GM12891 (cell line): ENCODE measurements around the gene LRMDA.

Source experiments
- DNase-seq: peaks from one replicate; pipeline ENCODE4 v3.0.0; 2011; ENCODE audit warnings: low spot score; ENCODE audit not compliant: insufficient read length
- FAIRE-seq: peaks from 2 replicates; lab custom pipeline; 2011; peaks lifted over from hg19 to GRCh38; lab: Jason Lieb, UNC
- PAX5 ChIP-seq: IDR thresholded peaks from 2 replicates; pipeline ENCODE4 v1.6.1; 2011; ENCODE audit warnings: low read length, moderate library complexity, mild to moderate bottlenecking; ENCODE audit not compliant: insufficient read depth, severe bottlenecking
- POLR2A ChIP-seq: IDR thresholded peaks from 2 replicates; pipeline ENCODE4 v1.6.1; 2011; ENCODE audit warnings: low read depth, low read length, control low read depth
- POLR2AphosphoS5 ChIP-seq: IDR thresholded peaks from 2 replicates; pipeline ENCODE4 v1.6.1; 2011; ENCODE audit warnings: low read depth, low read length, control low read depth
- POU2F2 ChIP-seq: IDR thresholded peaks from 2 replicates; pipeline ENCODE4 v1.6.1; 2011; ENCODE audit warnings: low read depth, mild to moderate bottlenecking, control low read depth, low read length, moderate library complexity
- SPI1 ChIP-seq: IDR thresholded peaks from 2 replicates; pipeline ENCODE4 v1.6.1; 2011; ENCODE audit warnings: low read depth, low read length, control low read depth
- TAF1 ChIP-seq: IDR thresholded peaks from 2 replicates; pipeline ENCODE4 v1.6.1; 2011; ENCODE audit warnings: low read depth, low read length, control low read depth

LRMDA gene

DNA sequence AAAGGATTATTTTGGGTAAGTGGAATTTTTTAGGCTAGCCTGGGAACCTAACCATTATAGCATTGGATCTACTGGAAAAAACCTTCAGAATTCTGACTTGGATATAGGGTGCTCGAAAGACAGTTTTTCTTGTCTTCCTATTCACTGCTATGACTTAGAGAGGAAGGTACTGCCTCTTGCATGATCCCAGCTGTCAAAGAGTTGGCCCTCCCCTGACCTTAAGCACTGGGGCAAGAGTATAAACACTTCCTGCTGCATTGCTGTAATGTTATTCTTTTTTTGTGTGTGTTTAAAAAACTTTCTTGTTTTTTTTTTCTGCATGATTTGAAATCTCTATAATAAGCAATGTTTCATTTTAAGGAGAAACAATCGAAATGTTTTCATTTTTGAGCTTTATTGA lies 113.0 kb downstream of the LRMDA start:
- DNase-seq, result no peak
- no peak for FAIRE-seq

DNA sequence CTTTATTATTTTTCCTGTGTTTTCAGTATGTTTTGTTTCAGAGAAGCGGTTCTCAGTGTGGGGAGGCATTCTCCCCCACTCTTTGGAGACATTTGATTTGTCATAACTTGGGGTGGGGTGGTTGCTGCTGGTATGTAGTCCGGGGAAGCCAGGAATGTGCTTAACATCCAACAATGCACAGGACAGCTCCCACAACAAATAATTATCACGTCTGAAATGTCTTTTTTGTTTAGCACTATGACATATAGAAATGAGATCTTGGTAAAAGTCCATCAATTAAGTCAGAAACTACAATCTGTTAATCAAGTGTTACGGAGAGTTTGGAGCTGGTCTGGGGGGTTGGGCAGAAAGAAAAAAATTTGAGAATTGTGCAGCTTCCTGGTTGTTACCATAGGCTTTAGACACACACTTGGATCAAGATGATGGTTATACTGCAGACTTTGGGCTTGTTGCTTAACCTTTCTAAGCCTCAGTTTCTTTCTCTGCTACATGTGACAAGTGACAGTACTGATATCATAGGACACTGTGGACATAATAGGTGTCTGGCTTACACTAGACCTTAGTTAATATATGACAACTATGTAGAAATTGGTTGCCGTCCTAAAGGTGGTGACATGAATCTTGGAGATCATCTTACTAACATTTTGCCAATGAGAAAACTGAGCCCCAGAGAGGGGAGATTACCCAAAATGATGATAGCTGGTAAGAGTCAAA lies 113.7 kb downstream of the LRMDA start:
- TF ChIP-seq PAX5 (no peak), POLR2AphosphoS5 (no peak), POU2F2 (no peak), POLR2A (no peak), TAF1 (no peak), SPI1 (no peak)
- no peak for FAIRE-seq

More for the DNA sequence above, 113.0 kb downstream of the LRMDA start:
- TF ChIP-seq POLR2AphosphoS5 (no peak), PAX5 (no peak), POLR2A (no peak), POU2F2 (no peak), TAF1 (no peak), SPI1 (no peak)

DNA sequence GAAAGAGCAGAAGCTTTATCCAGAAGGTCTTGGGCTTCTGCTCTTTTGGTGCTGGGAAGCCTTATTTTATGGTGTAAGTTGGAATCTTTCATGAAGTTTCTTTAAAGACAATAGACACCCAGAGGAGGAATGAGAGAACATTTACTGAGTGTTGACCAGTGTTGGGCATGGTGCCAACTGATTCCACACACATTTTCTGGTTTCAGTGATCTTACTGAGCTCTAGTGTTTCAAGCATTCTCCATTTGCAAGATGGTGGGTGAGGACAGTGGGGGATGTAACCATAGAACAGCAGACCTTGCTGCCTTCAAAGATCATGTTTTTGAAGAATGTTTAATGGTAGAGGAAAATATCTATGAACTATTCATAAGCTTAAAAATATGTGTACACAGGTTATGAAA lies 114.6 kb downstream of the LRMDA start:
- FAIRE-seq (no peak), DNase-seq (no peak)
- TF ChIP-seq POU2F2, result no peak
- TF ChIP-seq POLR2AphosphoS5, result no peak
- no peak for TF ChIP-seq SPI1
- TF ChIP-seq POLR2A, result no peak
- no peak for TF ChIP-seq TAF1
- TF ChIP-seq PAX5, result no peak

More for the DNA sequence above, 113.7 kb downstream of the LRMDA start:
- no peak for DNase-seq

DNA sequence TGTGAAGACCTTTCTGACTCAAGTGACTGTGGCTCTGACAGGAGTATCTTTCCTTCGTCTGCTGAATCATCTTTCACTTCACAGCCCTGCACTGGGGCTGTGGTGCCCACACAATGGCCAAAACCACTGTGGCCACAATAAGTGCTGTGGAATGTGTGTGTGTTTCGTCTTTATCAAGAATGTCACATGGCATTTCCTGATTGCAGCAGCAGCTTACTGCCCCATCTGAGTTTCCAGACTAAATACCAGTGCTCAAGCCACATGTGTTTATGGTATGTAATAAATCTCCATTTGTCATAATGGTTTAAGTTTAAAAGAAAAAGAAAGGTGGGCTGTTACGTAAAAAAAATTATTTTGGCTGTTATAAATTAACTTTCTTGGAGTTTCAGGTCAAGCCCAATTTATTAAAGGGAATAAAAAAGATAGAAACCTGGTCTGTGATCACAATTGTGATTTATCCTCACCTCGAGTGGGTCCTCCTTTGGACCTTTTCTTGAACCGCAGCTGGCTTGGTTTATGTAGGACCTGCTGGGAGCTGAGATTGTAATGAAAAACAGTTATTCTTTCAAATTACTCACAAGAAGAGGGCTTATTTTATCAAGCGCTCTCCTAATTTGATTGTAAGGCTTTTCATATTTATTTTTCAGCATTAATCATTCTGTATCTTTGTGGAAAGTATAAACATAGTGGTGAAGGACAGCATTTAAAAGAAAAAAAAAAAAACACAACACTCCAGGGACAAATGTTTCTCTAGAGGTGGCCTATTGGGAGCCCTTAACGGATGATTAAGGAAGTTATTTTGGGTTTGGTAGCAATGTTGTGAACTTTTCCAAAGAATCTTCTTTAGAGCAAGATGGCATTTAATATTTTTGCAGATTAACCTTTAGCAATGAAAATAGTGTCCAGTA lies 116.2 kb downstream of the LRMDA start:
- FAIRE-seq (no peak), DNase-seq (no peak)
- no peak for TF ChIP-seq POLR2AphosphoS5
- no peak for TF ChIP-seq PAX5
- TF ChIP-seq POU2F2, result no peak
- TF ChIP-seq TAF1, result no peak
- TF ChIP-seq SPI1, result no peak
- TF ChIP-seq POLR2A, result no peak

DNA sequence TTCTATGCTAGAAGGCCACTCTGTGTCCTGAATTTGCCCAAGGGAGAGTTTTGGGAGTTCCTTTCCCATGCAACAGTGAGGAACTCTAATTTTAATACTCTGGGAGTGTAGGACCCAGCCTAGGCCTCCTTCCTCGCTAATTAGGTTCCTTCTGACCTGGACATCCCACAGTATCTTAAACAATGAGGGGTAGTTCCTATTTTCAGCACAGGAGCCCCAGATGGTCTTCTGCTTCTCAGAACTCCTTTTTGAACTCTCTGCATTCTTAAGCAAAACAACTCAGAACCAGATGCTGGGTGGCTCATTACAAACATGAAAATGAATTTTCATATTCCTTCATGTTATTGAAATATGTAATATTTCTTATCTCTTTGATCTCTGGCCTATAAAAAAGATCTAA lies 116.9 kb downstream of the LRMDA start:
- TF ChIP-seq PAX5, result no peak
- TF ChIP-seq SPI1, result no peak
- TF ChIP-seq POLR2AphosphoS5, result no peak
- TF ChIP-seq POU2F2, result no peak
- no peak for TF ChIP-seq TAF1
- no peak for TF ChIP-seq POLR2A
- FAIRE-seq, result no peak

DNA sequence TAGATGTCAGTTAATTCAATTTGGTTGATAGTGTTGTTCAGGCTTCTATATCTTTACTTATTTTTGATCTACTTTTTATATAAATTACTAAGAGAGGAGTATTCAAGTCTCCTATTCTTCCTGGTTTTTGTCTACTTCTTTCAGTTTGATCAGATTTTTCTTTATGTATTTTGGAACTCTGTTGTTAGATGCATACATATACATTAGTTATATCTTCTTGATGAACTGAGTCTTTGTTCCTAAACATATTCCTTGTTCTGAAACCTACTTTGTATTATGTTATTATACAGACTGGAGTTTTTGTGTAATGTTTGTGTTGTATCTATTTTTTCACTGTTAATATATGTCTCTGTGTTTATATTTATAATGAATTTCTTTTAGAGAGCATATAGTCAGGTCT lies 118.8 kb downstream of the LRMDA start:
- no peak for TF ChIP-seq POU2F2
- no peak for TF ChIP-seq POLR2A
- no peak for TF ChIP-seq TAF1
- TF ChIP-seq POLR2AphosphoS5, result no peak
- no peak for TF ChIP-seq PAX5
- TF ChIP-seq SPI1, result no peak
- FAIRE-seq (no peak), DNase-seq (no peak)

More for the DNA sequence above, 116.9 kb downstream of the LRMDA start:
- DNase-seq, result no peak

DNA sequence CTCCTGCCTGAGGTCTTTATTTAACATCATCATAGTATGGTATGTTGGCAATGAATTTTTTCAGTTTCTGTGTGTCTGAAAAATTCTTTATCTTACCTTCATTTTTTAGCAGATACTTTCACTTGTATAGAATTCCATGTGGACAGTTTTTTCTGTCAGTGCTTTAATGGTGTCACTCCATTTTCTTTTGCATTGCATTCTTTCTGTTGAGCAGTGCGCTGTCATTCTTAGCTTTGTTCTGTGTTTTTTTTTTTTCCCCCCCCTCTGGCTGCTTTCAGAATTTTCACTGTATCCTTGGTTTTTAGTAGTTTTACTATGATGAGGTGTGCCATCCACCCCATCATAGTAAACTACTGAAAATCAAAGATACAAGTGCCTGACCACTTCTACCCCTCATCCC lies 120.7 kb downstream of the LRMDA start:
- no peak for DNase-seq
- no peak for FAIRE-seq
- no peak for TF ChIP-seq POU2F2
- TF ChIP-seq PAX5, result no peak
- no peak for TF ChIP-seq TAF1
- no peak for TF ChIP-seq POLR2A

DNA sequence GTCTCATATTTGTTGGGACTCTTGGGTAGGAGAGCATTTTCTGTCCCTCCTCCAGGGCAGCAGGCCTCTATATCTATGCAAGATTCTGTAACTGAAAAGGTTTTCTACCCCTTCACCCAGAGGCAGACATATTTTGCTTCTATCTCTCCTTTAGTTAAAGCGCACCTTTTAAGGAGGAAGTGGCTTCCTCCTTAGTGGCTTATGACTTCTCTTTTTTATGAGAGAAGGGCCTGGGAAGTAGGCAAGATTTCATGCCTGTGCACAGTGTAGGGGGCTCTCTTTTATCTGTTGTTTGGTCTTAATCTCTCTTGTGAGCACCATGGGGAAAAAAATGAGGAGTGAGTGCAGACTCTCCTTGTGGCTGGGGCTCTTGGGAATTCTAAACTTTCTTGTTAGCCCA lies 122.1 kb downstream of the LRMDA start:
- TF ChIP-seq PAX5 (no peak), POLR2AphosphoS5 (no peak), TAF1 (no peak), POU2F2 (no peak), POLR2A (no peak), SPI1 (no peak)
- FAIRE-seq (no peak), DNase-seq (no peak)

DNA sequence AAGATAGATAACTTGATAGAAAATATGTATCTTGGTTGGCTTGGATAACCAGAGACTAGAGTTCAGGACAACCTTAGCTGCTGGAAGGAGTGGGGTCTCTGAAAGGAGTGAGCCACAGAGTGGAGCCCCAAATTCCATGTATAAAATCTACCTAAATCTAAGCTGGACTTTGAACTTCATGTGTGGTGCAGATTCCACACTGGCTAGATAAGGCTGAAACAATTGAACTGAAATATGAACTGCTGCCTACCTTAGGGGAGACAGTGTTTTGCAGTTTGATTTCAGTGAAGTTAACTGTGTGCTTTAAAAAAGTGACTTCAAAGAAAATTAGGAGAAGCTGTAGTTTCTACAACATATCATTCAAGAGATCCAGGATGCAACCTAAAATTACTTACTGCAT lies 123.9 kb downstream of the LRMDA start:
- no peak for FAIRE-seq

DNA sequence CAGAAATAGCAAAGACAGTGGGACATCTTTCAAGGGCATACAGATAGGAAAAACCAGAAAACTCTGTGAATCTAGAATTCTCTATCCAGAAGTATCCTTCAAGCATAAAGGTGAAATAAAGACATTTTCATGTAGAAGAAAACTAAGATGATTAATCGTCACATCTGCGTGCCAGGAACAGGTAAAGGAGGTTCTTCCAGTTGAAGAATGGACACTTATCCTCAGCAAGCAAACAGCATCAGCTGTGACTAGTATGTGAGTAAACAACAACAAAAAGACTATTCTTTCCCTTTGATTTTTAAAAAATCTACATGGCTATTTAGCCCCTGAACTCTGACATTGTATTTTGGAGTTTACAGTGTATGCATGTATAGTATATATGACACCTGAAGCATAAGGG lies 124.9 kb downstream of the LRMDA start:
- no peak for FAIRE-seq
- TF ChIP-seq TAF1 (no peak), PAX5 (no peak), SPI1 (no peak), POU2F2 (no peak), POLR2AphosphoS5 (no peak), POLR2A (no peak)
- no peak for DNase-seq

More for the DNA sequence above, 123.9 kb downstream of the LRMDA start:
- no peak for TF ChIP-seq POLR2A
- DNase-seq, result no peak
